Measurements from ENCODE around the gene PRKAG2.

The PRKAG2 gene

GRCh38 chr7:151568956-151569940 is 307.7 kb downstream of the PRKAG2 start:
- TF ChIP-seq USF1 (IDR thresholded peaks at IDR 0.05) (no peak), CREB1 (IDR thresholded peaks at IDR 0.05; ENCODE audit: low read depth) (no peak), FOXM1 (IDR thresholded peaks at IDR 0.05; ENCODE audit: borderline replicate concordance, low read depth) (no peak), RAD21 (IDR thresholded peaks at IDR 0.05; ENCODE audit: low read depth) (no peak), YY1 (IDR thresholded peaks at IDR 0.05; ENCODE audit: low read depth) (no peak), TCF12 (IDR thresholded peaks at IDR 0.05; ENCODE audit: low read depth) (no peak), NFIC (IDR thresholded peaks at IDR 0.05) (no peak), MAX (IDR thresholded peaks at IDR 0.05) (no peak), TAF1 (IDR thresholded peaks at IDR 0.05; ENCODE audit: low read depth) (no peak), REST (IDR thresholded peaks at IDR 0.05; ENCODE audit: low read depth) (no peak), EGR1 (IDR thresholded peaks at IDR 0.05) (no peak)

GRCh38 chr7:151566897-151567320 is 310.0 kb downstream of the PRKAG2 start:
- TF ChIP-seq USF1 (IDR thresholded peaks at IDR 0.05) (no peak), RAD21 (IDR thresholded peaks at IDR 0.05; ENCODE audit: low read depth) (no peak), TEAD4 (IDR thresholded peaks at IDR 0.05) (no peak), EGR1 (IDR thresholded peaks at IDR 0.05) (no peak), MAX (IDR thresholded peaks at IDR 0.05) (no peak), TCF12 (IDR thresholded peaks at IDR 0.05; ENCODE audit: low read depth) (no peak), EP300 (IDR thresholded peaks at IDR 0.05; ENCODE audit: borderline replicate concordance) (no peak), NFIC (IDR thresholded peaks at IDR 0.05) (no peak), TAF1 (IDR thresholded peaks at IDR 0.05; ENCODE audit: low read depth) (no peak), YY1 (IDR thresholded peaks at IDR 0.05; ENCODE audit: low read depth) (no peak), CREB1 (IDR thresholded peaks at IDR 0.05; ENCODE audit: low read depth) (no peak), FOXM1 (IDR thresholded peaks at IDR 0.05; ENCODE audit: borderline replicate concordance, low read depth) (no peak)

GRCh38 chr7:151565541-151565940 is 311.4 kb downstream of the PRKAG2 start:
- TF ChIP-seq CEBPB (IDR thresholded peaks at IDR 0.05) (no peak), EP300 (IDR thresholded peaks at IDR 0.05; ENCODE audit: borderline replicate concordance) (no peak), TCF12 (IDR thresholded peaks at IDR 0.05; ENCODE audit: low read depth) (no peak)

GRCh38 chr7:151560243-151560642 is 316.7 kb downstream of the PRKAG2 start:
- TF ChIP-seq TAF1 (IDR thresholded peaks at IDR 0.05; ENCODE audit: low read depth) (no peak), CREB1 (IDR thresholded peaks at IDR 0.05; ENCODE audit: low read depth) (no peak), MAX (IDR thresholded peaks at IDR 0.05) (no peak), FOXM1 (IDR thresholded peaks at IDR 0.05; ENCODE audit: borderline replicate concordance, low read depth) (no peak), ZBTB7A (IDR thresholded peaks at IDR 0.05; ENCODE audit: low read depth) (no peak), RAD21 (IDR thresholded peaks at IDR 0.05; ENCODE audit: low read depth) (no peak), USF1 (IDR thresholded peaks at IDR 0.05) (no peak), EGR1 (IDR thresholded peaks at IDR 0.05) (no peak), REST (IDR thresholded peaks at IDR 0.05; ENCODE audit: low read depth) (no peak), YY1 (IDR thresholded peaks at IDR 0.05; ENCODE audit: low read depth) (no peak), TCF12 (IDR thresholded peaks at IDR 0.05; ENCODE audit: low read depth) (no peak), EP300 (IDR thresholded peaks at IDR 0.05; ENCODE audit: borderline replicate concordance) (no peak), TEAD4 (IDR thresholded peaks at IDR 0.05) (no peak), NFIC (IDR thresholded peaks at IDR 0.05) (no peak), CEBPB (IDR thresholded peaks at IDR 0.05) (no peak)
